CD4-positive, CD25-positive, alpha-beta regulatory T cell (primary cell): Measurements from ENCODE around the gene LSR. TPM values are rescaled to one million over a fixed set of nuclear protein-coding genes. Genes with fewer than 3 reads are reported as not detected.

Source experiments
- ATAC-seq, 2 donors: fragments of 150-1000 bp; cut with Tn5 transposase; one replicate each; pipeline ENCODE4 v1.10.0; 2021; ENCODE audit warnings: low read depth in 2 of 2, moderate number of reproducible peaks in 2 of 2, moderate library complexity in 1 of 2
- DNase-seq, 3 donors: peaks; one replicate each; pipeline versions ENCODE4 v3.0.0 to v3.0.0-alpha.2; 2012 to 2022; ENCODE audit warnings: mixed read lengths in 1 of 3
- H3K27ac ChIP-seq: one replicate; pipeline ENCODE4 v1.7.0; 2013; ENCODE audit warnings: mild to moderate bottlenecking, low read length; ENCODE audit not compliant: insufficient read depth, poor library complexity, severe bottlenecking
- H3K27me3 ChIP-seq: one replicate; pipeline ENCODE4 v1.7.0; 2013; ENCODE audit warnings: low read length; ENCODE audit not compliant: control insufficient read depth, insufficient read depth
- H3K36me3 ChIP-seq: one replicate; pipeline ENCODE4 v1.7.0; 2013; ENCODE audit warnings: mild to moderate bottlenecking, low read length, moderate library complexity; ENCODE audit not compliant: control insufficient read depth, insufficient read depth
- H3K4me1 ChIP-seq: 2 replicates; pipeline ENCODE4 v1.7.0; 2013; ENCODE audit warnings: mild to moderate bottlenecking, low read length; ENCODE audit not compliant: insufficient read depth, control insufficient read depth, poor library complexity, severe bottlenecking
- H3K4me3 ChIP-seq: one replicate; pipeline ENCODE4 v1.7.0; 2013; ENCODE audit warnings: low read depth, mild to moderate bottlenecking, low read length, moderate library complexity
- H3K9me3 ChIP-seq, 2 experiments: 1 replicate in 1 of 2; 2 replicates in 1 of 2; pipeline ENCODE4 v1.7.0; 2013; ENCODE audit warnings: low read length in 2 of 2, mild to moderate bottlenecking in 1 of 2, moderate library complexity in 1 of 2; ENCODE audit not compliant: control insufficient read depth in 2 of 2
- H3K27ac Mint-ChIP-seq, 3 donors: one replicate each; pipeline ENCODE4 v1.8.0; 2020 to 2022; ENCODE audit warnings: mild to moderate bottlenecking in 3 of 3, mixed read lengths in 3 of 3, moderate library complexity in 2 of 3
- H3K27me3 Mint-ChIP-seq: one replicate; pipeline ENCODE4 v1.8.0; 2022; ENCODE audit warnings: mild to moderate bottlenecking, mixed read lengths
- H3K36me3 Mint-ChIP-seq: one replicate; pipeline ENCODE4 v1.8.0; 2020; ENCODE audit warnings: mixed read lengths
- H3K4me1 Mint-ChIP-seq, 4 donors: one replicate each; pipeline ENCODE4 v1.8.0; 2020 to 2022; ENCODE audit warnings: mixed read lengths in 4 of 4, mild to moderate bottlenecking in 1 of 4
- H3K4me3 Mint-ChIP-seq, 4 donors: one replicate each; pipeline ENCODE4 v1.8.0; 2020 to 2022; ENCODE audit warnings: mild to moderate bottlenecking in 4 of 4, mixed read lengths in 4 of 4, moderate library complexity in 3 of 4
- H3K9me3 Mint-ChIP-seq, 7 donors: one replicate each; pipeline ENCODE4 v1.8.0; 2020 to 2022; ENCODE audit warnings: mixed read lengths in 7 of 7, mild to moderate bottlenecking in 3 of 7, moderate library complexity in 2 of 7
- polyA plus RNA-seq, 4 donors: library from polyadenylated mRNA; unstranded; fragments of 300-500 nt; fragmentation: Illumina TruSeq; gene quantifications; one replicate each; pipeline ENCODE4 v1.2.3, GENCODE V29; 2021
- total RNA-seq: library from RNA; stranded (reverse); gene quantifications from one replicate; pipeline ENCODE4 v1.2.3, GENCODE V29; 2022

Gene LSR
- total and polyA plus RNA-seq, 5 donors from 2014 or later: 28.1 to 66.1 (median 49.9) TPM

GRCh38 chr19:35294859-35295791, 46.3 kb downstream of the LSR start:
- DNase-seq (no peak), ATAC-seq (no peak)
- peaks cover 11% of the 10 kb centered on the region for H3K4me1 ChIP-seq
- Mint-ChIP-seq H3K4me1 (peaks cover 0 to 8% (median 4%) of the 10 kb centered on the region in 4 donors), H3K27ac (peak overlapping the region in 2 of 3 donors; percentile 44 to 73), H3K27me3 (no peaks in the 10 kb centered on the region), H3K4me3 (peak overlapping the region in 1 of 4 donors; percentile 54), H3K9me3 (no peaks in the 10 kb centered on the region), H3K36me3 (no peaks in the 10 kb centered on the region)
- H3K36me3 ChIP-seq: no peaks in the 10 kb centered on the region
- H3K27ac ChIP-seq: no peak overlapping the region
- no peak overlapping the region for H3K4me3 ChIP-seq
- no peaks in the 10 kb centered on the region for H3K27me3 ChIP-seq
- H3K9me3 ChIP-seq: no peaks in the 10 kb centered on the region

- Histone ChIP-seq H3K4me3 (no peak overlapping the region), H3K27ac (no peak overlapping the region), H3K27me3 (no peaks in the 10 kb centered on the region), H3K36me3 (no peaks in the 10 kb centered on the region), H3K4me1 (peaks cover 11% of the 10 kb centered on the region), H3K9me3 (no peaks in the 10 kb centered on the region)
- Mint-ChIP-seq H3K27me3 (no peaks in the 10 kb centered on the region), H3K36me3 (no peaks in the 10 kb centered on the region), H3K4me3 (peak overlapping the region in 1 of 4 donors; percentile 54), H3K9me3 (no peaks in the 10 kb centered on the region), H3K27ac (peak overlapping the region in 2 of 3 donors; percentile 44 to 73), H3K4me1 (peaks cover 0 to 8% (median 4%) of the 10 kb centered on the region in 4 donors)
- DNase-seq (peak in 2 of 3 donors; percentile 34 to 65), ATAC-seq (peak; percentile 71 to 74)
These were observed 47.1 kb downstream of the LSR start for GRCh38 chr19:35295792-35296462.

DNA sequence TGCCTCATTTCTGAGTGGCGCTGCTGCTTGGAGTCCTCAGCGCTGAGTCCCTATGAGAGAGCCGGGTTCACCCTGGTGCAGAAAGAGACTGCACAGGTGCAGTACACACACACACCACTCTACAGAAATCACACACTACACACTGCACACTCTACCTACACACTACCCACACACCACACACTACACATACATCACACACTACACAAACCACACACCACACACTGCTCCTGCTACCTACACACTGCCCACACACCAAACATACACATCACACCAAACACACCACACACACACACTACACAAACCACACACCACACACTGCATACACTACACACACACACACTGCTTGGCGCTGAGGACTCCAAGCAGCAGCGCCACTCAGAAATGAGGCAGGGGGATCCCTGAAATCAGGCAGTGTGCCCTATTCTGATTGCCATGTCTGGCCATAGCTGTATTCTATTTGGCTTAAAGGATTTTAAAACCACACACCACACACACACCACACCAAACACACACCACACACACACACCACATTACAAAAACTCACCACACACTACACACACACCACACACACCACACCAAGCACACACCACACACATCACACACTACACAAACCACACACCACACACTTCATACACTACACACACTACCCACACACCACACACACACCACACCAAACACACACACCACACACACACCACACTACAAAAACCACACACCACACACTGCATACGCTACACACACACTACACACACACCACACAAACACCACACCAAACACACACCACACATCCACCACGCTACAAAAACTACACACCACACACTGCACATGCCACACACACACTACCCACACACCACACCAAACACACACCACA, 48.1 kb downstream of the LSR start:
- peaks cover 0 to 8% (median 4%) of the 10 kb centered on the region in 4 donors for H3K4me1 Mint-ChIP-seq
- ATAC-seq: no peak

DNA sequence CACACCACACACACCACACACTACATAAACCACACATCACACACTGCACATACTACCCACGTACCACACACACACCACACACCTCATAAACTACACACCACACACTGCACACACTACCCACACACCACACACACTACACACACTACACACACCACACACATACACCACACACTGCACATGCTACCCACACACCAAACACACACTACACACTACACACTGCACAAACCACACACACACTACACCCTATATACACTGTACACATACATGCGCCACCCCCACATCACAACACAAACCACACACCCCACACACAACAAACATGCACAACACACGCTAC, 48.7 kb downstream of the LSR start:
- no peaks in the 10 kb centered on the region for H3K27me3 ChIP-seq
- H3K4me1 Mint-ChIP-seq: peaks cover 0 to 8% (median 4%) of the 10 kb centered on the region in 4 donors
- H3K4me3 ChIP-seq: no peak overlapping the region
- H3K36me3 Mint-ChIP-seq: no peaks in the 10 kb centered on the region
- no peaks in the 10 kb centered on the region for H3K9me3 Mint-ChIP-seq
- ATAC-seq (no peak), DNase-seq (no peak)
- H3K4me3 Mint-ChIP-seq: no peak overlapping the region
- H3K27ac ChIP-seq: no peak overlapping the region
- peaks cover 11% of the 10 kb centered on the region for H3K4me1 ChIP-seq
- no peaks in the 10 kb centered on the region for H3K36me3 ChIP-seq
- H3K27me3 Mint-ChIP-seq: no peaks in the 10 kb centered on the region
- H3K9me3 ChIP-seq: no peaks in the 10 kb centered on the region
- H3K27ac Mint-ChIP-seq: no peak overlapping the region

More for the DNA sequence above, 48.1 kb downstream of the LSR start:
- DNase-seq: no peak
- Mint-ChIP-seq H3K36me3 (no peaks in the 10 kb centered on the region), H3K27ac (no peak overlapping the region), H3K9me3 (no peaks in the 10 kb centered on the region), H3K27me3 (no peaks in the 10 kb centered on the region), H3K4me3 (no peak overlapping the region)
- Histone ChIP-seq H3K9me3 (no peaks in the 10 kb centered on the region), H3K27ac (no peak overlapping the region), H3K4me3 (no peak overlapping the region), H3K4me1 (peaks cover 11% of the 10 kb centered on the region), H3K36me3 (no peaks in the 10 kb centered on the region), H3K27me3 (no peaks in the 10 kb centered on the region)

DNA sequence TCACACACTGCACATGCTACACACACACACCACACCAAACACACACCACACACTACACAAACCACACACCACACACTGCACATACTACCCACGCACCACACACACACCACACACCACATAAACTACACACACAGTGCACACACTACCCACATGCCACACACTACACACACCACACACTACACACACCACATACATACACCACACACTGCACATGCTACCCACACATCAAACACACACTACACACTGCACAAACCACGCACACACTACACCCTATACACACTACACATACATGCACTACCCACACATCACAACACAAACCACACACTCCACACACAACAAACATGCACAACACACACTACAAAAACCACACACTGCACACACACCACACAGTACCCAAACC, 49.1 kb downstream of the LSR start:
- H3K27me3 ChIP-seq: no peaks in the 10 kb centered on the region
- H3K27ac Mint-ChIP-seq: no peak overlapping the region
- H3K9me3 Mint-ChIP-seq: no peaks in the 10 kb centered on the region
- no peak overlapping the region for H3K27ac ChIP-seq
- H3K36me3 ChIP-seq: no peaks in the 10 kb centered on the region
- H3K4me1 Mint-ChIP-seq: peaks cover 0 to 8% (median 4%) of the 10 kb centered on the region in 4 donors
- H3K4me1 ChIP-seq: peaks cover 11% of the 10 kb centered on the region
- no peaks in the 10 kb centered on the region for H3K9me3 ChIP-seq
- ATAC-seq (no peak), DNase-seq (no peak)
- no peak overlapping the region for H3K4me3 ChIP-seq
- H3K36me3 Mint-ChIP-seq: no peaks in the 10 kb centered on the region
- H3K27me3 Mint-ChIP-seq: no peaks in the 10 kb centered on the region
- H3K4me3 Mint-ChIP-seq: no peak overlapping the region

GRCh38 chr19:35298561-35298972, 49.8 kb downstream of the LSR start:
- H3K27ac ChIP-seq: no peak overlapping the region
- H3K9me3 ChIP-seq: no peaks in the 10 kb centered on the region
- Mint-ChIP-seq H3K27ac (no peak overlapping the region), H3K4me3 (no peak overlapping the region), H3K4me1 (peaks cover 0 to 8% (median 3%) of the 10 kb centered on the region in 4 donors), H3K9me3 (no peaks in the 10 kb centered on the region), H3K36me3 (no peaks in the 10 kb centered on the region), H3K27me3 (no peaks in the 10 kb centered on the region)
- DNase-seq: no peak
- ATAC-seq: no peak
- no peak overlapping the region for H3K4me3 ChIP-seq
- H3K4me1 ChIP-seq: peaks cover 11% of the 10 kb centered on the region
- no peaks in the 10 kb centered on the region for H3K27me3 ChIP-seq
- H3K36me3 ChIP-seq: no peaks in the 10 kb centered on the region

DNA sequence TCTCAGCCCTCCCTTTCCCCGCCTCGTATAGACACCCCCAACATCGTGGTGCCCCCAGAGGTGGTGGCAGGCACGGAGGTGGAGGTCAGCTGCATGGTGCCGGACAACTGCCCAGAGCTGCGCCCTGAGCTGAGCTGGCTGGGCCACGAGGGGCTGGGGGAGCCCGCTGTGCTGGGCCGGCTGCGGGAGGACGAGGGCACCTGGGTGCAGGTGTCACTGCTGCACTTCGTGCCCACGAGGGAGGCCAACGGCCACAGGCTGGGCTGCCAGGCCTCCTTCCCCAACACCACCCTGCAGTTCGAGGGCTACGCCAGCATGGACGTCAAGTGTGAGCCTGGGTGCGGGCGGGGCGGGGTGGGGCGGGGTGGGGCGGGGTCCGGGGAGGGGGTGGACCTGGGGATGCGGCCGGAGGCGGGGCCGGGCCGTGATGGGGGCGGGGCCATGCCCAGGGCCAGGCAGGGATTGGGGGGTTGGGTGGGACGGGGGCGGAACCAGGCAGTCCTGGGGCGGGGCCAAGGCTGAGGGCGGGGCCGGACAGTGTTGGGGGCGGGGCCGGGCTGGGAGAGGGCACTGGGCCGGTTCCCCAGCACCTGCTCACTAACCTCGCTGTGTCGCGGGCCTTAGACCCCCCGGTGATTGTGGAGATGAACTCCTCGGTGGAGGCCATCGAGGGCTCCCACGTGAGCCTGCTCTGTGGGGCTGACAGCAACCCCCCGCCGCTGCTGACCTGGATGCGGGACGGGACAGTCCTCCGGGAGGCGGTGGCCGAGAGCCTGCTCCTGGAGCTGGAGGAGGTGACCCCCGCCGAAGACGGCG, 50.9 kb downstream of the LSR start:
- H3K36me3 ChIP-seq: no peaks in the 10 kb centered on the region
- H3K27ac Mint-ChIP-seq: no peak overlapping the region
- no peak overlapping the region for H3K4me3 ChIP-seq
- H3K4me1 Mint-ChIP-seq: peaks cover 0 to 8% (median 3%) of the 10 kb centered on the region in 4 donors
- H3K27me3 ChIP-seq: no peaks in the 10 kb centered on the region
- ATAC-seq (no peak), DNase-seq (no peak)
- H3K4me3 Mint-ChIP-seq: no peak overlapping the region
- H3K4me1 ChIP-seq: peaks cover 11% of the 10 kb centered on the region
- H3K9me3 Mint-ChIP-seq: no peaks in the 10 kb centered on the region
- no peak overlapping the region for H3K27ac ChIP-seq
- no peaks in the 10 kb centered on the region for H3K27me3 Mint-ChIP-seq
- no peaks in the 10 kb centered on the region for H3K9me3 ChIP-seq
- H3K36me3 Mint-ChIP-seq: no peaks in the 10 kb centered on the region
